H9 (cell line): Measurements from ENCODE around the gene ACVR1. TPM values are rescaled to one million over a fixed set of nuclear protein-coding genes. Genes with fewer than 3 reads are reported as not detected.

Source experiments
- DNase-seq: peaks from one replicate; pipeline ENCODE4 v3.0.0-alpha.2; 2017
- H2AFZ ChIP-seq: one replicate; pipeline ENCODE4 v1.6.1; 2013; ENCODE audit warnings: mild to moderate bottlenecking, low read length, control low read depth, moderate library complexity
- H2AK5ac ChIP-seq: 2 replicates; pipeline ENCODE4 v1.6.1; 2013; ENCODE audit warnings: low read length, control low read depth, mixed read lengths; ENCODE audit not compliant: insufficient read length
- H2BK120ac ChIP-seq: one replicate; pipeline ENCODE4 v1.6.1; 2013; ENCODE audit warnings: low read depth, mild to moderate bottlenecking, low read length, control low read depth, inconsistent platforms; ENCODE audit not compliant: poor library complexity, severe bottlenecking
- H2BK12ac ChIP-seq: 2 replicates; pipeline ENCODE4 v1.6.1; 2013; ENCODE audit warnings: low read length, control low read depth, mixed read lengths, low read depth; ENCODE audit not compliant: insufficient read length
- H2BK15ac ChIP-seq: 2 replicates; pipeline ENCODE4 v1.6.1; 2013; ENCODE audit warnings: low read depth, low read length, control low read depth
- H2BK20ac ChIP-seq: one replicate; pipeline ENCODE4 v1.6.1; 2013; ENCODE audit warnings: low read depth, mild to moderate bottlenecking, low read length, control low read depth, inconsistent platforms; ENCODE audit not compliant: poor library complexity, severe bottlenecking
- H2BK5ac ChIP-seq: 2 replicates; pipeline ENCODE4 v1.6.1; 2013; ENCODE audit warnings: low read length, control low read depth, mixed read lengths; ENCODE audit not compliant: insufficient read length
- H3K14ac ChIP-seq: 2 replicates; pipeline ENCODE4 v1.6.1; 2013; ENCODE audit warnings: low read length, control low read depth; ENCODE audit not compliant: insufficient read depth
- H3K18ac ChIP-seq: 2 replicates; pipeline ENCODE4 v1.6.1; 2013; ENCODE audit warnings: low read depth, mild to moderate bottlenecking, mixed read lengths, low read length, control low read depth; ENCODE audit not compliant: insufficient read length
- H3K23ac ChIP-seq: 2 replicates; pipeline ENCODE4 v1.6.1; 2013; ENCODE audit warnings: low read length, control low read depth, mixed read lengths, low read depth; ENCODE audit not compliant: insufficient read length
- H3K23me2 ChIP-seq: 2 replicates; pipeline ENCODE4 v1.6.1; 2013; ENCODE audit warnings: low read depth, mild to moderate bottlenecking, mixed read lengths, low read length, control low read depth; ENCODE audit not compliant: insufficient read length, poor library complexity, severe bottlenecking
- H3K27ac ChIP-seq: 2 replicates; pipeline ENCODE4 v1.5.1; 2013; ENCODE audit warnings: low read length, control low read depth, mixed read lengths, low read depth; ENCODE audit not compliant: insufficient read length
- H3K27me3 ChIP-seq: 2 replicates; pipeline ENCODE4 v1.6.1; 2013; ENCODE audit warnings: low read length, control low read depth, inconsistent platforms; ENCODE audit not compliant: insufficient read depth
- H3K4ac ChIP-seq: 2 replicates; pipeline ENCODE4 v1.6.1; 2013; ENCODE audit warnings: low read depth, mild to moderate bottlenecking, control low read depth, inconsistent platforms, low read length, moderate library complexity
- H3K4me1 ChIP-seq: 2 replicates; pipeline ENCODE4 v1.6.1; 2013; ENCODE audit warnings: low read length, control low read depth, inconsistent platforms; ENCODE audit not compliant: insufficient read depth
- H3K4me2 ChIP-seq: 2 replicates; pipeline ENCODE4 v1.6.1; 2013; ENCODE audit warnings: low read length, control low read depth, mixed read lengths; ENCODE audit not compliant: insufficient read length, insufficient read depth
- H3K56ac ChIP-seq: 2 replicates; pipeline ENCODE4 v1.6.1; 2013; ENCODE audit warnings: low read depth, mild to moderate bottlenecking, mixed read lengths, low read length, control low read depth; ENCODE audit not compliant: insufficient read length
- H3K79me1 ChIP-seq: 2 replicates; pipeline ENCODE4 v1.6.1; 2013; ENCODE audit warnings: low read depth, mild to moderate bottlenecking, moderate library complexity, low read length, control low read depth, inconsistent platforms; ENCODE audit not compliant: insufficient read depth, poor library complexity, severe bottlenecking
- H3K79me2 ChIP-seq: 2 replicates; pipeline ENCODE4 v1.6.1; 2013; ENCODE audit warnings: low read length, control low read depth, inconsistent platforms; ENCODE audit not compliant: insufficient read depth
- H3K9ac ChIP-seq: 2 replicates; pipeline ENCODE4 v1.6.1; 2013; ENCODE audit warnings: low read length, control low read depth, mixed read lengths; ENCODE audit not compliant: insufficient read length; ENCODE audit errors: extremely low read depth
- H3K9me3 ChIP-seq: one replicate; pipeline ENCODE4 v1.6.1; 2013; ENCODE audit warnings: low read depth, low read length, inconsistent platforms; ENCODE audit not compliant: control insufficient read depth
- H3T11ph ChIP-seq: one replicate; pipeline ENCODE4 v1.6.1; 2013; ENCODE audit warnings: mild to moderate bottlenecking, low read length, control low read depth, inconsistent platforms
- H4K20me1 ChIP-seq: one replicate; pipeline ENCODE4 v1.6.1; 2013; ENCODE audit not compliant: control insufficient read depth, insufficient read length, insufficient read depth
- H4K5ac ChIP-seq: 2 replicates; pipeline ENCODE4 v1.6.1; 2013; ENCODE audit warnings: low read depth, mild to moderate bottlenecking, mixed read lengths, low read length, control low read depth; ENCODE audit not compliant: insufficient read length
- H4K8ac ChIP-seq: replicated peaks from 2 replicates; pipeline ENCODE4 v1.6.1; 2013; ENCODE audit warnings: low read length, control low read depth, mixed read lengths, low read depth; ENCODE audit not compliant: insufficient read length
- H4K91ac ChIP-seq: 2 replicates; pipeline ENCODE4 v1.6.1; 2013; ENCODE audit warnings: low read depth, mild to moderate bottlenecking, moderate library complexity, mixed read lengths, low read length, control low read depth; ENCODE audit not compliant: insufficient read length
- H3K27ac Mint-ChIP-seq, 3 experiments: 2 replicates in 2 of 3; 3 replicates in 1 of 3; pipeline ENCODE4 v1.8.0; 2020 to 2021; ENCODE audit warnings: mixed read lengths in 3 of 3, mild to moderate bottlenecking in 1 of 3, moderate library complexity in 1 of 3
- H3K27me3 Mint-ChIP-seq: 2 replicates; pipeline ENCODE4 v1.8.0; 2021; ENCODE audit warnings: low read depth, mild to moderate bottlenecking, moderate library complexity, mixed read lengths
- H3K36me3 Mint-ChIP-seq, 3 experiments: 2 replicates in 2 of 3; 3 replicates in 1 of 3; pipeline ENCODE4 v1.8.0; 2020 to 2021; ENCODE audit warnings: low read depth in 3 of 3, mixed read lengths in 3 of 3; ENCODE audit not compliant: insufficient read depth in 1 of 3
- H3K4me1 Mint-ChIP-seq, 2 experiments: 2 replicates each; pipeline ENCODE4 v1.8.0; 2020; ENCODE audit warnings: mixed read lengths in 2 of 2
- H3K4me3 Mint-ChIP-seq, 2 experiments: 2 replicates in 1 of 2; 3 replicates in 1 of 2; pipeline ENCODE4 v1.8.0; 2020 to 2021; ENCODE audit warnings: mild to moderate bottlenecking in 2 of 2, mixed read lengths in 2 of 2, moderate library complexity in 1 of 2
- H3K9me3 Mint-ChIP-seq, 2 experiments: 2 replicates in 1 of 2; 3 replicates in 1 of 2; pipeline ENCODE4 v1.8.0; 2020; ENCODE audit warnings: mild to moderate bottlenecking in 2 of 2, mixed read lengths in 2 of 2, moderate library complexity in 1 of 2
- WGBS: extraction: QIAGEN DNeasy Blood & Tissue Kit; methylation state at CpG from one replicate; pipeline ENCODE4 v1.1.7; 2013; ENCODE audit warnings: missing lambda C conversion rate, low lambda C conversion rate, mixed read lengths; ENCODE audit not compliant: insufficient read length; ENCODE audit errors: extremely low coverage; 5-methylcytosine and 5-hydroxymethylcytosine counted together
- total RNA-seq: library from RNA; stranded (reverse); gene quantifications from 2 replicates; pipeline ENCODE4 v1.2.1, GENCODE V29; 2021
- TF ChIP-seq, protein P1 (sequence below): fragments of 200-600 bp; sonication (generic); conservative IDR thresholded peaks from 3 replicates; pipeline ENCODE4 v1.8.0; 2021; ENCODE audit warnings: antibody characterized with exemption, mild to moderate bottlenecking

ACVR1 gene
- total RNA-seq, 1 experiment from 2014 or later, result 21.2 TPM

DNA sequence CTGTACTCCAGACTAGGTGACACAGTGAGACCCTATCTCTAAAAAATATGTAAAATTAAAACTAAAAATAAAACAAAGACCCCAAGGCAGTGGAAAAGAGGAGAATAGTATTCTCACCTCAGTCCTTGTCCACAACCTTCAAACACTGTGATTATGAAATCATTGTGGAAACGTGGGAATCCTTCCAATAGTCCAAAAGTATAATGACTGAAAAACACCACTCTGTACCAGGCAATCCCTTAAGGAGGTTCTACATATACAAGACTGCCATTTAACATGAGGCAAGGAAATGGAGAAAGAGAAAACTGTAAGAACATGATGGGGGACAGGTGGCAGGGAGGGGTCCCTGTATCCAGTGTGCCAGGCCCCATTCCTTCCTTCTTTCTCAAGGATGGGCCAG, 66.1 kb downstream of the ACVR1 start:
- Histone ChIP-seq H3T11ph (no peak overlapping the region), H3K23ac (no peak overlapping the region), H2AFZ (no peak overlapping the region), H2BK5ac (no peak overlapping the region), H2BK12ac (no peak overlapping the region), H3K23me2 (no peaks in the 10 kb centered on the region), H3K9me3 (no peaks in the 10 kb centered on the region), H2BK120ac (no peak overlapping the region), H2AK5ac (no peak overlapping the region), H3K56ac (no peak overlapping the region), H2BK20ac (no peak overlapping the region), H3K4me2 (no peak overlapping the region), H3K79me2 (no peaks in the 10 kb centered on the region), H3K9ac (no peak overlapping the region), H3K79me1 (no peaks in the 10 kb centered on the region), H4K8ac (no peak overlapping the region), H4K20me1 (no peaks in the 10 kb centered on the region), H3K27ac (no peak overlapping the region), H4K91ac (no peak overlapping the region), H3K14ac (no peak overlapping the region), H4K5ac (no peak overlapping the region), H2BK15ac (no peak overlapping the region), H3K4ac (no peak overlapping the region), H3K27me3 (no peaks in the 10 kb centered on the region), H3K4me1 (no peaks in the 10 kb centered on the region), H3K18ac (no peak overlapping the region)
- peaks cover 10 to 12% of the 10 kb centered on the region in 2 experiments; a peak in 3 of 4 replicates for H3K4me1 Mint-ChIP-seq
- H3K36me3 Mint-ChIP-seq, result peaks cover 0 to 5% (median 3%) of the 10 kb centered on the region in 3 experiments; a peak in 4 of 7 replicates
- no peak overlapping the region for H3K27ac Mint-ChIP-seq
- H3K4me3 Mint-ChIP-seq, result no peak overlapping the region
- WGBS, result no CpG with 5 or more reads among the region's 1 CpG
- H3K27me3 Mint-ChIP-seq, result no peaks in the 10 kb centered on the region; the same call in 1 of the 2 replicates
- no peak for DNase-seq
- H3K9me3 Mint-ChIP-seq, result no peaks in the 10 kb centered on the region
- TF ChIP-seq, protein P1, sequence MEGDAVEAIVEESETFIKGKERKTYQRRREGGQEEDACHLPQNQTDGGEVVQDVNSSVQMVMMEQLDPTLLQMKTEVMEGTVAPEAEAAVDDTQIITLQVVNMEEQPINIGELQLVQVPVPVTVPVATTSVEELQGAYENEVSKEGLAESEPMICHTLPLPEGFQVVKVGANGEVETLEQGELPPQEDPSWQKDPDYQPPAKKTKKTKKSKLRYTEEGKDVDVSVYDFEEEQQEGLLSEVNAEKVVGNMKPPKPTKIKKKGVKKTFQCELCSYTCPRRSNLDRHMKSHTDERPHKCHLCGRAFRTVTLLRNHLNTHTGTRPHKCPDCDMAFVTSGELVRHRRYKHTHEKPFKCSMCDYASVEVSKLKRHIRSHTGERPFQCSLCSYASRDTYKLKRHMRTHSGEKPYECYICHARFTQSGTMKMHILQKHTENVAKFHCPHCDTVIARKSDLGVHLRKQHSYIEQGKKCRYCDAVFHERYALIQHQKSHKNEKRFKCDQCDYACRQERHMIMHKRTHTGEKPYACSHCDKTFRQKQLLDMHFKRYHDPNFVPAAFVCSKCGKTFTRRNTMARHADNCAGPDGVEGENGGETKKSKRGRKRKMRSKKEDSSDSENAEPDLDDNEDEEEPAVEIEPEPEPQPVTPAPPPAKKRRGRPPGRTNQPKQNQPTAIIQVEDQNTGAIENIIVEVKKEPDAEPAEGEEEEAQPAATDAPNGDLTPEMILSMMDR, result no peak
